K562 (cell line): Measurements from ENCODE around the gene SLC25A21. TPM values are rescaled to one million over a fixed set of nuclear protein-coding genes. Genes with fewer than 3 reads are reported as not detected.

ENCODE experiments used
- ATAC-seq: fragments of 200-7000 bp; cut with Tn5 transposase; 3 replicates; pipeline ENCODE4 v1.9.1; 2020; ENCODE audit warnings: moderate library complexity
- BruUV-seq: library from RNA; stranded (reverse); fragments of 400-500 nt; replicated peaks from 2 replicates; lab custom pipeline; 2021; lab: Mats Ljungman, UMichigan
- CTCF ChIA-PET: fragments of 300-600 bp; formaldehyde crosslinking; extraction: SDS; loops from one replicate; lab custom pipeline; 2021; ENCODE audit warnings: low intra/inter-chr PET ratio; lab: Yijun Ruan, JAX
- POLR2A ChIA-PET: fragments of 300-600, 350-650 bp; sonication (Branson Sonifier 250); formaldehyde crosslinking; extraction: SDS; loops from one replicate; lab custom pipeline; 2021; ENCODE audit warnings: antibody characterized with exemption, inconsistent platforms; lab: Yijun Ruan, JAX
- DNase-seq, 4 experiments: peaks; one replicate each; pipeline versions ENCODE4 v3.0.0 to v3.0.0-alpha.2; 2011 to 2018; ENCODE audit warnings: low spot score in 3 of 4, mixed read lengths in 3 of 4; ENCODE audit errors: extremely low read depth in 1 of 4
- FAIRE-seq: peaks from 2 replicates; lab custom pipeline; 2011; peaks lifted over from hg19 to GRCh38; lab: Jason Lieb, UNC
- H2AFZ ChIP-seq: 2 replicates; pipeline ENCODE4 v1.6.0; 2011; ENCODE audit warnings: low read depth, low read length, control low read depth, inconsistent platforms
- H3K27ac ChIP-seq: fragments of 200-600 bp; 3 replicates; pipeline ENCODE4 v1.8.0; 2011; ENCODE audit warnings: low read depth, mild to moderate bottlenecking, control low read depth, inconsistent platforms, low read length, moderate library complexity, mixed read lengths; ENCODE audit errors: extremely low read depth
- H3K27me3 ChIP-seq, 2 experiments: fragments of 300-600 bp in 1 of 2; 2 replicates in 1 of 2; 3 replicates in 1 of 2; pipeline versions ENCODE4 v1.6.0 to v1.8.0; 2011; ENCODE audit warnings: inconsistent platforms in 2 of 2, low read length in 2 of 2, mild to moderate bottlenecking in 1 of 2, mixed read lengths in 1 of 2, moderate library complexity in 1 of 2; ENCODE audit not compliant: control insufficient read depth in 2 of 2, insufficient read depth in 2 of 2
- H3K36me3 ChIP-seq: fragments of 300-600 bp; 3 replicates; pipeline ENCODE4 v1.8.0; 2011; ENCODE audit warnings: mild to moderate bottlenecking, low read length, inconsistent platforms; ENCODE audit not compliant: control insufficient read depth, insufficient read depth
- H3K4me1 ChIP-seq, 2 experiments: fragments of 200-600 bp in 1 of 2; replicated peaks in 1 of 2; 2 replicates in 1 of 2; 3 replicates in 1 of 2; pipeline versions ENCODE4 v1.5.1 to v1.8.0; 2011; ENCODE audit warnings: inconsistent platforms in 2 of 2, low read length in 2 of 2, mild to moderate bottlenecking in 1 of 2, mixed read lengths in 1 of 2, moderate library complexity in 1 of 2; ENCODE audit not compliant: control insufficient read depth in 2 of 2, insufficient read depth in 2 of 2
- H3K4me2 ChIP-seq: 2 replicates; pipeline ENCODE4 v1.6.1; 2011; ENCODE audit warnings: low read length, control low read depth, inconsistent platforms, mixed read lengths; ENCODE audit not compliant: insufficient read depth
- H3K4me3 ChIP-seq: fragments of 200-600 bp; sonication (generic), shearing (Covaris generic); 2 replicates; pipeline ENCODE4 v1.5.1; 2016; ENCODE audit warnings: control low read depth, inconsistent platforms
- H3K79me2 ChIP-seq: fragments of 200-600 bp; 3 replicates; pipeline ENCODE4 v1.8.0; 2011; ENCODE audit warnings: low read length, inconsistent platforms; ENCODE audit not compliant: control insufficient read depth, insufficient read depth
- H3K9ac ChIP-seq, 2 experiments: 2 replicates each; pipeline versions ENCODE4 v1.6.0 to v1.6.1; 2011; ENCODE audit warnings: low read depth in 2 of 2, low read length in 2 of 2, control low read depth in 1 of 2, inconsistent platforms in 1 of 2, mild to moderate bottlenecking in 1 of 2, mixed read lengths in 1 of 2; ENCODE audit not compliant: insufficient read depth in 1 of 2
- H3K9me1 ChIP-seq: one replicate; pipeline ENCODE4 v1.6.0; 2011; ENCODE audit warnings: inconsistent platforms, mild to moderate bottlenecking, low read length, moderate library complexity; ENCODE audit not compliant: control insufficient read depth, insufficient read depth
- H3K9me3 ChIP-seq: replicated peaks from 2 replicates; pipeline ENCODE4 v1.5.1; 2011; ENCODE audit warnings: low read depth, low read length, inconsistent platforms; ENCODE audit not compliant: control insufficient read depth, insufficient read depth
- H4K20me1 ChIP-seq: replicated peaks from 2 replicates; pipeline ENCODE4 v1.6.1; 2011; ENCODE audit warnings: low read length, inconsistent platforms, mixed read lengths; ENCODE audit not compliant: control insufficient read depth, insufficient read depth
- ADNP ChIP-seq: fragments of 200-800 bp; sonication (Bioruptor generic); IDR thresholded peaks from 2 replicates; pipeline ENCODE4 v1.6.1; 2016; ENCODE audit warnings: missing genetic modification characterization, missing compliant biosample characterization
- CC2D1A ChIP-seq: fragments of 450-650 bp; IDR thresholded peaks from 2 replicates; pipeline ENCODE4 v1.6.1; 2017; ENCODE audit warnings: mild to moderate bottlenecking
- COPS2 ChIP-seq: fragments of 450-650 bp; conservative IDR thresholded peaks from 2 replicates; pipeline ENCODE4 v1.6.1; 2016; ENCODE audit warnings: mild to moderate bottlenecking, moderate library complexity
- CREBBP ChIP-seq: IDR thresholded peaks from one replicate; pipeline ENCODE4 v1.6.1; 2012; ENCODE audit warnings: low read depth, mild to moderate bottlenecking, control low read depth, inconsistent platforms, low read length
- FOXK2 ChIP-seq, 2 experiments: fragments of 450-650 bp; IDR thresholded peaks in 1 of 2; conservative IDR thresholded peaks in 1 of 2; 2 replicates each; pipeline ENCODE4 v1.6.1; 2016; ENCODE audit warnings: low read depth in 2 of 2, mild to moderate bottlenecking in 1 of 2
- HMG20A ChIP-seq: fragments of 450-650 bp; formaldehyde crosslinking; conservative IDR thresholded peaks from 2 replicates; pipeline ENCODE4 v1.4.0; 2020; ENCODE audit warnings: mild to moderate bottlenecking, mixed read lengths
- MEF2D ChIP-seq: conservative IDR thresholded peaks from 2 replicates; pipeline ENCODE4 v1.6.1; 2016; ENCODE audit warnings: low read depth, missing genetic modification characterization, missing compliant biosample characterization
- NFE2L1 ChIP-seq: fragments of 450-650 bp; IDR thresholded peaks from 2 replicates; pipeline ENCODE4 v1.6.1; 2016; ENCODE audit warnings: missing genetic modification characterization, low read depth, mild to moderate bottlenecking, missing compliant biosample characterization, moderate library complexity, borderline replicate concordance
- PHF8 ChIP-seq: fragments of 200-600 bp; sonication (generic); IDR thresholded peaks from 2 replicates; pipeline ENCODE4 v1.6.1; 2012; ENCODE audit warnings: mixed run types, mild to moderate bottlenecking, inconsistent platforms, low read length, moderate library complexity, borderline replicate concordance
- RAD51 ChIP-seq: fragments of 450-650 bp; IDR thresholded peaks from 2 replicates; pipeline ENCODE4 v1.7.1; 2016; ENCODE audit warnings: low read depth, mild to moderate bottlenecking, borderline replicate concordance
- RBBP5 ChIP-seq: fragments of 200-600 bp; sonication (generic); IDR thresholded peaks from 2 replicates; pipeline ENCODE4 v1.6.1; 2012; ENCODE audit warnings: borderline replicate concordance, mild to moderate bottlenecking, low read length, control low read depth, inconsistent platforms; ENCODE audit not compliant: insufficient read depth, poor library complexity, severe bottlenecking
- SIN3A ChIP-seq, 2 experiments: fragments of 150-350 bp in 1 of 2; IDR thresholded peaks; 2 replicates each; pipeline ENCODE4 v1.6.1; 2011 to 2016; ENCODE audit warnings: borderline replicate concordance in 2 of 2, low read depth in 2 of 2, low read length in 2 of 2, mild to moderate bottlenecking in 2 of 2, moderate library complexity in 2 of 2; ENCODE audit not compliant: control insufficient read depth in 1 of 2
- SMAD1 ChIP-seq: fragments of 150-350 bp; IDR thresholded peaks from 2 replicates; pipeline ENCODE4 v1.6.1; 2014; ENCODE audit warnings: low read length, low read depth; ENCODE audit not compliant: partially characterized antibody
- SMARCE1 ChIP-seq: fragments of 450-650 bp; IDR thresholded peaks from 2 replicates; pipeline ENCODE4 v1.7.1; 2016; ENCODE audit warnings: mild to moderate bottlenecking
- ZBTB9 ChIP-seq: fragments of 450-650 bp; formaldehyde crosslinking; IDR thresholded peaks from 2 replicates; pipeline ENCODE4 v1.4.0; 2020; ENCODE audit warnings: mild to moderate bottlenecking, moderate library complexity
- ZKSCAN8 ChIP-seq: fragments of 200-800 bp; sonication (Bioruptor generic); IDR thresholded peaks from 2 replicates; pipeline ENCODE4 v1.6.1; 2016; ENCODE audit warnings: missing genetic modification characterization, missing compliant biosample characterization
- ZNF3 ChIP-seq: fragments of 250-450 bp; sonication (Bioruptor Pico); IDR thresholded peaks from 2 replicates; pipeline ENCODE4 v1.5.0; 2021; ENCODE audit warnings: mild to moderate bottlenecking, moderate library complexity
- ZNF316 ChIP-seq: fragments of 450-650 bp; IDR thresholded peaks from 2 replicates; pipeline ENCODE4 v1.6.1; 2016
- WGBS: fragments of 100-300 bp; shearing (Covaris generic); methylation state at CpG from one replicate; pipeline ENCODE4 v1.1.6; 2016; ENCODE audit warnings: low coverage, mixed read lengths; ENCODE audit not compliant: insufficient coverage; ENCODE audit errors: missing lambda C conversion rate; 5-methylcytosine and 5-hydroxymethylcytosine counted together
- in situ Hi-C: fragments of 300-500 bp; cut with MboI; formaldehyde crosslinking; loops from 4 replicates; pipeline ENCODE4 v1.15.0; 2018; ENCODE audit warnings: inconsistent platforms, mixed read lengths
- intact Hi-C: fragments of 100-400 bp; cut with micrococcal nuclease; formaldehyde crosslinking; loops from 2 replicates; pipeline ENCODE4 v1.14.2; 2022
- polyA plus RNA-seq, 8 experiments: library from polyadenylated mRNA; depleted of rRNA in 4 of 8; stranded (reverse) in 5 of 8; unstranded in 3 of 8; fragments of >200 nt; fragmentation: Nextera tagmentation in 2 of 8; fragmentation: Illumina TruSeq in 1 of 8; extraction: Ambion mirVana in 2 of 8; extraction: Trizol in 1 of 8; gene quantifications; 2 replicates each; pipeline versions ENCODE4 v1.2.1 to v1.2.3, GENCODE V29; 2011 to 2014; ENCODE audit warnings: inconsistent platforms in 1 of 8, missing spikeins in 1 of 8
- total RNA-seq, 7 experiments: library from RNA; depleted of rRNA in 6 of 7; stranded (reverse); fragments of >200 nt in 6 of 7; fragmentation: Illumina TruSeq in 2 of 7; extraction: Trizol in 2 of 7; gene quantifications; 2 replicates each; pipeline versions ENCODE4 v1.2.1 to v1.2.3, GENCODE V29; 2011 to 2021; ENCODE audit warnings: low replicate concordance in 1 of 7
- TF ChIP-seq, protein P1 (sequence below): fragments of 250-450 bp; sonication (Bioruptor Pico); IDR thresholded peaks from 2 replicates; pipeline ENCODE4 v1.8.0; 2022; ENCODE audit warnings: moderate library complexity, mild to moderate bottlenecking, inconsistent platforms

Gene SLC25A21
- total and polyA plus RNA-seq, 9 of the 15 experiments (the other 6 are each of a cell fraction or from before 2014, with no cell fraction given) = 15.2 to 46.7 (median 28.7) TPM

- intact Hi-C loops = loop anchor here (1.0 to 10.0 kb wide), 4 partner anchors 25 to 223 kb away; partner anchors contain the start of gene SLC25A21
- BruUV-seq = TSS peak; percentile 91
- no peaks in the 10 kb centered on the region for H3K27me3 ChIP-seq
- in situ Hi-C loops = no loop called here
- H3K9me1 ChIP-seq = no peaks in the 10 kb centered on the region
- H3K4me2 ChIP-seq = peak within 1 kb of the TSS; percentile 92
- H2AFZ ChIP-seq = peak within 1 kb of the TSS; percentile 88
- peaks cover 6 to 8% of the 10 kb centered on the region in 2 experiments; a peak in 4 of 5 replicates for H3K4me1 ChIP-seq
- peaks cover 55% of the 10 kb centered on the region for H3K79me2 ChIP-seq
- peak within 1 kb of the TSS; percentile 50 for H3K4me3 ChIP-seq
- H4K20me1 ChIP-seq = no peaks in the 10 kb centered on the region
- ATAC-seq (peak; percentile 93), FAIRE-seq (peak; percentile 71), DNase-seq (peak; percentile 84 to 90 (median 85))
- H3K9me3 ChIP-seq = no peaks in the 10 kb centered on the region
- 0 out of 3 replicates have a peak, but pooled peaks cover 2% of the 10 kb centered on the region for H3K36me3 ChIP-seq
- POLR2A ChIA-PET = interaction anchor here (0.5 to 1.5 kb wide), 15 partner anchors 11 to 841 kb away, joined by 3 to 10 read pairs (median 3); partner anchors contain the start of genes FOXA1 and SLC25A21
- under 1% methylated on average over 38 of the region's 70 CpGs for WGBS
- CTCF ChIA-PET = interaction anchor here (0.7 to 2.0 kb wide), 3 partner anchors 30 to 47 kb away, joined by 3 to 10 read pairs (median 4); no protein-coding TSS in a partner anchor
- H3K9ac ChIP-seq = peak within 1 kb of the TSS; percentile 93 to 96
- H3K27ac ChIP-seq = peak within 1 kb of the TSS; percentile 96
- TF ChIP-seq HMG20A (CRISPR knock-in tag) = no peak
- TF ChIP-seq ZNF3 = no peak
- TF ChIP-seq ZKSCAN8 (CRISPR knock-in tag) = no peak
- no peak for TF ChIP-seq RAD51
- TF ChIP-seq SMAD1 = no peak
- no peak for TF ChIP-seq ADNP
- TF ChIP-seq, protein P1, sequence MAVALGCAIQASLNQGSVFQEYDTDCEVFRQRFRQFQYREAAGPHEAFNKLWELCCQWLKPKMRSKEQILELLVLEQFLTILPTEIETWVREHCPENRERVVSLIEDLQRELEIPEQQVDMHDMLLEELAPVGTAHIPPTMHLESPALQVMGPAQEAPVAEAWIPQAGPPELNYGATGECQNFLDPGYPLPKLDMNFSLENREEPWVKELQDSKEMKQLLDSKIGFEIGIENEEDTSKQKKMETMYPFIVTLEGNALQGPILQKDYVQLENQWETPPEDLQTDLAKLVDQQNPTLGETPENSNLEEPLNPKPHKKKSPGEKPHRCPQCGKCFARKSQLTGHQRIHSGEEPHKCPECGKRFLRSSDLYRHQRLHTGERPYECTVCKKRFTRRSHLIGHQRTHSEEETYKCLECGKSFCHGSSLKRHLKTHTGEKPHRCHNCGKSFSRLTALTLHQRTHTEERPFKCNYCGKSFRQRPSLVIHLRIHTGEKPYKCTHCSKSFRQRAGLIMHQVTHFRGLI (CRISPR knock-in tag) = no peak
- peak; percentile 80 for TF ChIP-seq RBBP5
- TF ChIP-seq NFE2L1 = no peak
- 0 out of 4 replicates have a peak, but pooled peaks of 1 of the 2 experiments have one; percentile 29 for TF ChIP-seq SIN3A (IDR thresholded peaks at IDR 0.05; ENCODE audit: borderline replicate concordance in 2 of 2, control insufficient read depth in 1 of 2, low read depth in 2 of 2, low read length in 2 of 2)
- no peak for TF ChIP-seq ZBTB9 (CRISPR knock-in tag)
- TF ChIP-seq PHF8 = peak; percentile 69
- TF ChIP-seq COPS2 = no peak
- TF ChIP-seq MEF2D (tag) = no peak
- peak; percentile 46; the same call in 1 of the 2 replicates for TF ChIP-seq CC2D1A
- TF ChIP-seq FOXK2 (conservative IDR thresholded peaks at IDR 0.05 in 1 of 2, IDR thresholded peaks at IDR 0.05 in 1 of 2; ENCODE audit: low read depth in 2 of 2) = no peak
- TF ChIP-seq ZNF316 = no peak
- TF ChIP-seq SMARCE1 = 0 out of 2 replicates have a peak, but pooled peaks have one; percentile 10
- no peak for TF ChIP-seq CREBBP
Measured at GRCh38 chr14:37197421-37198272, 25.2 kb upstream of the SLC25A21 start, which contains the start of gene MIPOL1. TSS of gene MIPOL1 (plus strand) at chr14:37197937. CDS start at chr14:37247889, 49,952 bp downstream.
